ENCODE measurements around the gene ADORA3. TPM values are rescaled to one million over a fixed set of nuclear protein-coding genes. Genes with fewer than 3 reads are reported as not detected.

The ADORA3 gene
- polyA plus RNA-seq, 1 donor from 2014 or later: not detected

GRCh38 chr1:111480674-111481073 lies 22.8 kb downstream of the ADORA3 start:
- Histone ChIP-seq H3K27me3 (ENCODE audit: insufficient read depth, low read depth, low read length) (no peaks in the 10 kb centered on the region), H3K27ac (ENCODE audit: low read length) (no peak overlapping the region), H3K9me2 (ENCODE audit: insufficient read depth, low read length) (no peaks in the 10 kb centered on the region), H2AFZ (ENCODE audit: low read depth, low read length) (no peak overlapping the region), H3K79me2 (replicated peaks; ENCODE audit: insufficient read depth, low read length) (no peaks in the 10 kb centered on the region), H3F3A (ENCODE audit: insufficient read depth, low read length, poor library complexity, severe bottlenecking) (no peaks in the 10 kb centered on the region), H3K4me2 (ENCODE audit: low read length) (no peak overlapping the region), H4K20me1 (ENCODE audit: insufficient read depth) (no peaks in the 10 kb centered on the region), H3K4me3 (ENCODE audit: low read length) (no peak overlapping the region), H3K9ac (ENCODE audit: low read length) (no peak overlapping the region), H3K9me3 (ENCODE audit: low read length) (no peaks in the 10 kb centered on the region), H3K36me3 (ENCODE audit: insufficient read depth, low read length) (no peaks in the 10 kb centered on the region)
- TF ChIP-seq EZH2 (IDR thresholded peaks at IDR 0.05; ENCODE audit: borderline replicate concordance, insufficient read depth, low read length, poor library complexity, severe bottlenecking) (no peak), RAD21 (conservative IDR thresholded peaks at IDR 0.05) (no peak), REST (IDR thresholded peaks at IDR 0.05; ENCODE audit: borderline replicate concordance) (no peak), CTCF (IDR thresholded peaks at IDR 0.05; ENCODE audit: poor library complexity, severe bottlenecking) (no peak), SMC3 (conservative IDR thresholded peaks at IDR 0.05; ENCODE audit: poor library complexity) (no peak), POLR2AphosphoS5 (IDR thresholded peaks at IDR 0.05) (no peak), EP300 (conservative IDR thresholded peaks at IDR 0.05; ENCODE audit: poor library complexity, severe bottlenecking) (no peak), TAF1 (IDR thresholded peaks at IDR 0.05; ENCODE audit: low read depth) (no peak), MXI1 (conservative IDR thresholded peaks at IDR 0.05; ENCODE audit: poor library complexity, severe bottlenecking) (no peak)

- H3K9me3 ChIP-seq (ENCODE audit: low read length): no peaks in the 10 kb centered on the region
- H3K79me2 ChIP-seq (replicated peaks; ENCODE audit: insufficient read depth, low read length): no peaks in the 10 kb centered on the region
- H3K4me2 ChIP-seq (ENCODE audit: low read length): no peak overlapping the region
- TF ChIP-seq SMC3 (conservative IDR thresholded peaks at IDR 0.05; ENCODE audit: poor library complexity): no peak
- no peak for TF ChIP-seq TAF1 (IDR thresholded peaks at IDR 0.05; ENCODE audit: low read depth)
- TF ChIP-seq EZH2 (IDR thresholded peaks at IDR 0.05; ENCODE audit: borderline replicate concordance, insufficient read depth, low read length, poor library complexity, severe bottlenecking): no peak
- TF ChIP-seq EP300 (conservative IDR thresholded peaks at IDR 0.05; ENCODE audit: poor library complexity, severe bottlenecking): no peak
- no peak for TF ChIP-seq MXI1 (conservative IDR thresholded peaks at IDR 0.05; ENCODE audit: poor library complexity, severe bottlenecking)
- TF ChIP-seq REST (IDR thresholded peaks at IDR 0.05; ENCODE audit: borderline replicate concordance): no peak
- no peak for TF ChIP-seq RAD21 (conservative IDR thresholded peaks at IDR 0.05)
- no peak for TF ChIP-seq POLR2AphosphoS5 (IDR thresholded peaks at IDR 0.05)
- no peak for TF ChIP-seq CTCF (IDR thresholded peaks at IDR 0.05; ENCODE audit: poor library complexity, severe bottlenecking)
- no peak overlapping the region for H3K27ac ChIP-seq (ENCODE audit: low read length)
- H3K9ac ChIP-seq (ENCODE audit: low read length): no peak overlapping the region
- H3K36me3 ChIP-seq (ENCODE audit: insufficient read depth, low read length): no peaks in the 10 kb centered on the region
- no peaks in the 10 kb centered on the region for H4K20me1 ChIP-seq (ENCODE audit: insufficient read depth)
- no peaks in the 10 kb centered on the region for H3K9me2 ChIP-seq (ENCODE audit: insufficient read depth, low read length)
- no peaks in the 10 kb centered on the region for H3F3A ChIP-seq (ENCODE audit: insufficient read depth, low read length, poor library complexity, severe bottlenecking)
- no peak overlapping the region for H3K4me3 ChIP-seq (ENCODE audit: low read length)
- H3K27me3 ChIP-seq (ENCODE audit: insufficient read depth, low read depth, low read length): no peaks in the 10 kb centered on the region
- H2AFZ ChIP-seq (ENCODE audit: low read depth, low read length): no peak overlapping the region
Measured at GRCh38 chr1:111476761-111477309, 26.6 kb downstream of the ADORA3 start.

Data from neural cell (in vitro differentiated cells).